ENCODE data around the gene SPATA31D1.

The SPATA31D1 gene

GRCh38 chr9:82022121-82022520, 33.5 kb downstream of the SPATA31D1 start:
- DNase-seq (ENCODE audit: low read depth) = no peak

DNA sequence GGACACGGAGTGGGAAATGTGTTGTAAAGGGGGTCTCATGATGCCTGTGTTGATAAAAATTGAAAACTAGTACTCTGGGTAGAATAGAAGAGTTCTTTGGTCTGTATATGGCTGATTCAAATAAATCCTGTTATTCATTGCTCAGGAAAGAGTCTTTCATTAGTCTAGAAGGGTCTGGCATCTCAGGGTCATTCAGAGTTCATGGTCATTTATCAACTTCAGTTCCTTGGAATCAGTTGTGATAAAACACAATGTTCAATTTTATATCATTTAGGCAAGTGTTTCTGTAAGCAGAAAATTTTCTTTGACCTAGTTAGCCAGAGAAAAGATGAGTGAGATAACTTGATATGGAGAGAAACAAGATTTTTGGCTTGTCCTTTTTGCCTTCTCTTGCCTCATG, 36.3 kb downstream of the SPATA31D1 start:
- DNase-seq (ENCODE audit: low read depth) = no peak

- no peak for DNase-seq (ENCODE audit: low read depth)
These were observed 43.1 kb downstream of the SPATA31D1 start for GRCh38 chr9:82031538-82032280.

DNA sequence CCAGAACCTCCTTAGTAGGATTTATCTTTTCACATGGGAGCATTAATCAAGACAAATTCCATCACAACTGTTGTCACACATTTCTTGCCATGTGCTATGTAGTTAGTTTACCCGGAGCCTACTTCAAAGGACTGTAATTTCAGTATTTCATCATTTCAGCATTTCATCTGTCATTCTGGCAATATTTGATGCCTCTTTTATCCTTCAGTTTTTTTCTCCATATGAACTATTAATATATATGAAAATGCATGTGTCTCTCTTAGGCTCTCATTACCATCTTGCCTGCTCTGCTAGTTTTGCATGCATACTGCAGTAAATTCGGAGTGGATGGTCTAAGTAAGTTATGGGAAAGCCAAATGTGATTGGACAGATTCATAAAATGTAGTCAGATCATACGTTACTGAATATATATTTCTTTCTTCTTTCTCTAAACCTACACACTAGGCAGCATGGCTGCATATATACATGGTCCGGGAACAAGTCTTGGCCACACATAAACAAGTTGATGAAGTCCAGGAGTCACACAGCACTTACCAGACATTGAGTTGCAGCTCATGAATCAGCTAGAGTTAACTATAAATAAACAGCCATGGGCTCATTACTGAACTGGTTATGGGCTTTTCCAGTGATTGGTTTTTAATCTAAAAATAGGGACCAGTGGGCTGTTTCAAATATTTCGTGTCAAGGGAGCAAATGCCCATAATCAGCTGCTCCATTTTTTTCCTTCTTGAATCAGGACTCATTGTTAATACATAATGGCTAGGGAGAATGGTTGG, 46.6 kb downstream of the SPATA31D1 start:
- DNase-seq (ENCODE audit: low read depth) = no peak

- no peak for DNase-seq (ENCODE audit: low read depth)
These were observed 47.5 kb downstream of the SPATA31D1 start for GRCh38 chr9:82036086-82036485.

GRCh38 chr9:82037126-82037525, 48.6 kb downstream of the SPATA31D1 start:
- DNase-seq (ENCODE audit: low read depth) = no peak

DNA sequence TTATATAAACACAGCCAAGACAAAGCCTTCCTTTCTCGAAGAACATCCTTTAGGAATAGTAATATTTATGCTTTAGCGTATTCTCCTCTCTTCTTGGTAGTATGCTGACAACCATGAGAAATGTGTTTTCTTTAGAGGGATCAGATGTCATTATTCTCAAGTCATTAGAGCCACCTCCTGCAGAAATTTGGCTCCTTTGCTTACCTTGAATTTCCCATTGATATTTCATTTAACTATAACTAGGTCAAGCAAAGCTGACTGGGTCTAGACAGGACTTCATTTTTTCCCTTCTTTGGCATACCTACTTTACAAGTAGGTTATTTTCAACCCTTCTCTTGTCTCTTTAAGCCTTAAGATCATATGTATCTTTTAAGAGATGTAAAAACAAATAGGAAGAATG, 50.3 kb downstream of the SPATA31D1 start:
- no peak for DNase-seq (ENCODE audit: low read depth)

All from stimulated activated CD4-positive, alpha-beta T cell treated with anti-CD3 and anti-CD28 coated beads, Interleukin-2, amount 100 ng/mL, for 4 hours (primary cell).